ENCODE data around the gene ADRA2C. TPM values are rescaled to one million over a fixed set of nuclear protein-coding genes. Genes with fewer than 3 reads are reported as not detected.

Gene ADRA2C
- total RNA-seq, 1 experiment from 2014 or later, result not detected

GRCh38 chr4:3779509-3779908 lies 13.3 kb downstream of the ADRA2C start:
- Histone ChIP-seq H3K27ac (ENCODE audit: low read length) (no peak overlapping the region), H3K27me3 (ENCODE audit: low read length) (no peaks in the 10 kb centered on the region), H3F3A (ENCODE audit: low read length, unreplicated experiment) (no peaks in the 10 kb centered on the region), H3K4me2 (ENCODE audit: low read length) (no peak overlapping the region), H3K4me3 (ENCODE audit: low read length) (no peak overlapping the region), H3K4me1 (ENCODE audit: insufficient read depth, low read length) (no peaks in the 10 kb centered on the region), H3K9me3 (ENCODE audit: low read length) (no peaks in the 10 kb centered on the region), H3K79me2 (ENCODE audit: low read length) (no peaks in the 10 kb centered on the region), H3K9ac (ENCODE audit: low read length) (no peak overlapping the region), H3K36me3 (ENCODE audit: low read depth, low read length) (no peaks in the 10 kb centered on the region), H3K9me2 (replicated peaks; ENCODE audit: low read length) (no peaks in the 10 kb centered on the region), H4K20me1 (ENCODE audit: low read length) (no peaks in the 10 kb centered on the region), H2AFZ (ENCODE audit: low read length) (no peak overlapping the region)
- POLR2A ChIA-PET (ENCODE audit: unreplicated experiment), result no interaction called here
- TF ChIP-seq EZH2phosphoT487 (IDR thresholded peaks at IDR 0.05; ENCODE audit: borderline replicate concordance, low read length), result no peak
- TF ChIP-seq EZH2 (IDR thresholded peaks at IDR 0.05; ENCODE audit: low read length, unreplicated experiment), result no peak
- no peak for TF ChIP-seq CTCF (conservative IDR thresholded peaks at IDR 0.05; ENCODE audit: low read depth, low read length)
- intact Hi-C loops (cut with micrococcal nuclease), result no loop called here
- CTCF ChIA-PET, result no interaction called here
- DNase-seq (no peak), ATAC-seq (no peak)
- no TSS peak for BruUV-seq (replicated peaks)

GRCh38 chr4:3780347-3781171 lies 14.4 kb downstream of the ADRA2C start:
- no peaks in the 10 kb centered on the region for H3K36me3 ChIP-seq (ENCODE audit: low read depth, low read length)
- no peaks in the 10 kb centered on the region for H3K9me2 ChIP-seq (replicated peaks; ENCODE audit: low read length)
- H2AFZ ChIP-seq (ENCODE audit: low read length), result no peak overlapping the region
- no peaks in the 10 kb centered on the region for H3K9me3 ChIP-seq (ENCODE audit: low read length)
- POLR2A ChIA-PET (ENCODE audit: unreplicated experiment), result no interaction called here
- H3K27ac ChIP-seq (ENCODE audit: low read length), result no peak overlapping the region
- no peaks in the 10 kb centered on the region for H4K20me1 ChIP-seq (ENCODE audit: low read length)
- no TSS peak for BruUV-seq (replicated peaks)
- no peaks in the 10 kb centered on the region for H3K4me1 ChIP-seq (ENCODE audit: insufficient read depth, low read length)
- CTCF ChIA-PET, result no interaction called here
- no peak overlapping the region for H3K4me2 ChIP-seq (ENCODE audit: low read length)
- no peak for ATAC-seq
- H3K79me2 ChIP-seq (ENCODE audit: low read length), result no peaks in the 10 kb centered on the region
- no peak overlapping the region for H3K4me3 ChIP-seq (ENCODE audit: low read length)
- no peaks in the 10 kb centered on the region for H3K27me3 ChIP-seq (ENCODE audit: low read length)
- TF ChIP-seq EZH2 (IDR thresholded peaks at IDR 0.05; ENCODE audit: low read length, unreplicated experiment) (no peak), EZH2phosphoT487 (IDR thresholded peaks at IDR 0.05; ENCODE audit: borderline replicate concordance, low read length) (no peak), CTCF (conservative IDR thresholded peaks at IDR 0.05; ENCODE audit: low read depth, low read length) (no peak)
- no peak for DNase-seq
- H3K9ac ChIP-seq (ENCODE audit: low read length), result no peak overlapping the region
- H3F3A ChIP-seq (ENCODE audit: low read length, unreplicated experiment), result no peaks in the 10 kb centered on the region
- intact Hi-C loops (cut with micrococcal nuclease), result no loop called here

GRCh38 chr4:3781193-3781886 lies 15.2 kb downstream of the ADRA2C start:
- ATAC-seq (no peak), DNase-seq (no peak)
- H3K4me3 ChIP-seq (ENCODE audit: low read length), result no peak overlapping the region
- no peak overlapping the region for H3K9ac ChIP-seq (ENCODE audit: low read length)
- H3K27ac ChIP-seq (ENCODE audit: low read length), result no peak overlapping the region
- H3K4me2 ChIP-seq (ENCODE audit: low read length), result no peak overlapping the region
- no peaks in the 10 kb centered on the region for H3K9me2 ChIP-seq (replicated peaks; ENCODE audit: low read length)
- no peak overlapping the region for H2AFZ ChIP-seq (ENCODE audit: low read length)
- ChIA-PET CTCF (no interaction called here), POLR2A (ENCODE audit: unreplicated experiment) (no interaction called here)
- intact Hi-C loops (cut with micrococcal nuclease), result no loop called here
- H4K20me1 ChIP-seq (ENCODE audit: low read length), result no peaks in the 10 kb centered on the region
- no peaks in the 10 kb centered on the region for H3K79me2 ChIP-seq (ENCODE audit: low read length)
- H3K27me3 ChIP-seq (ENCODE audit: low read length), result no peaks in the 10 kb centered on the region
- H3F3A ChIP-seq (ENCODE audit: low read length, unreplicated experiment), result no peaks in the 10 kb centered on the region
- no peaks in the 10 kb centered on the region for H3K4me1 ChIP-seq (ENCODE audit: insufficient read depth, low read length)
- no peaks in the 10 kb centered on the region for H3K36me3 ChIP-seq (ENCODE audit: low read depth, low read length)
- H3K9me3 ChIP-seq (ENCODE audit: low read length), result no peaks in the 10 kb centered on the region
- BruUV-seq (replicated peaks), result no TSS peak
- TF ChIP-seq CTCF (conservative IDR thresholded peaks at IDR 0.05; ENCODE audit: low read depth, low read length), result no peak
- TF ChIP-seq EZH2 (IDR thresholded peaks at IDR 0.05; ENCODE audit: low read length, unreplicated experiment), result no peak
- TF ChIP-seq EZH2phosphoT487 (IDR thresholded peaks at IDR 0.05; ENCODE audit: borderline replicate concordance, low read length), result no peak
